HUDEP-2 (cell line): ENCODE measurements around the gene TNFRSF21.
"Not testable (repeated sequence)": the region's sequence is repeated elsewhere in the genome, so short reads cannot be mapped to it uniquely, and the experiment has no call there.

Experiments used
- DNase-seq, 76 experiments: peaks; one replicate each; lab custom pipeline; 2025; ENCODE audit not compliant: unreplicated experiment in 76 of 76; lab: John Stamatoyannopoulos, UW

TNFRSF21 gene

GRCh38 chr6:47323321-47323720 lies 13.6 kb upstream of the TNFRSF21 start:
- no peak for DNase-seq

GRCh38 chr6:47321577-47321976 lies 11.9 kb upstream of the TNFRSF21 start:
- DNase-seq = peak in 1 of 76 experiments; percentile 21

GRCh38 chr6:47319867-47320266 lies 10.2 kb upstream of the TNFRSF21 start:
- DNase-seq = no peak

GRCh38 chr6:47319382-47319781 lies 9.7 kb upstream of the TNFRSF21 start:
- DNase-seq = no peak

DNA sequence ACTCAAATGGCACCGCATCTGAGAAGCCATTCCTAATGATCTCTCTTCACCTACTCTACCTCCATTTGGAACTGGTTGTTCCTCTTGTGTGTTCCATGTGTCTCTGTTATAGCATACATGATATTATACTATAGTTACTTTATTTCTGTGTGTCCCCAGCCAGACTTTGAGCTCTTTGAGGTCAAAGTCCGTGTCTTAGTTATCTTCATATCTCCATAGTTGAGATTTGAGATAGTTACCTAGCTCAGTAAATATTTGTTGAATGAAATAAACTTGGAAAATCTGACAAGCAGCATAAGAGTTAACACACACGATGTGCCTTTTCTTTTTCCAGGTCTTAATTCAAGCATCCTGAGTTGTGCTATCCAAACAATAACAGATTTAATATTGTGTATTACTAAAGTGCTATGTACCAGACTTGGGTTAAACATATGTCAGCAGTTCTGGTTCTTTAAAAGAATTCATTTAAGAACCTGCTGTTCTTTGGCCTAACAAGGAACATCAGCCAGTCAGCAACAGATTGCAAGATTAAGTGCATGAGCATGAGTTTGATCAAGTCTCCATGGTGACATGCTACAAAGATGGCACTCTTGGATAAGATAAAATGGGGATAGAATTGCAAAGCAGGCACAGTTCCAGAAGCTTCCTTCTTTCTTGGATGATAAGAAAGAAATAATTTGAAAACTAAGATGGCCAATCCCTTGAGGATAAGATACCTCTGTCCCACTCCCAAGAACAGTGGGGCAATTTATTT lies 8.7 kb upstream of the TNFRSF21 start:
- no peak for DNase-seq

DNA sequence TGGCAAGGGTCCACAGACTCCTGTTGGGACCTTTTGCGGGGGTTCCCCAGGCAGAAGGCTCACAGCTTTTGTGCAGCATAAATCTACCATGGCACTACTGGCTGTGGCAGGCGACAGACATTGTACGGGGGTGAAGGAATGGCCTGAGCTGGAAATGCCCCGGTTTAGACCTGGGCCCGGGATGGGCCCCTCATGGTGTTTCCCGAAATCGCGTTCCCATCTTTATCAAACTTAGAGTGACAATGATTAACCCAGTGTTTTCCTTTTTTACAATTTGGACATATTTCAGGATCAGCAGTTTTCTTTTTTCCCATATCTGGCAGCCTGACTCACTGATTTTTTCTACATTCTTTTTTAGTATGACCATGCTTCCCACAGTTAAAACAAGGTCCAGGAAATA lies 5.5 kb upstream of the TNFRSF21 start:
- DNase-seq = not testable (repeated sequence)

DNA sequence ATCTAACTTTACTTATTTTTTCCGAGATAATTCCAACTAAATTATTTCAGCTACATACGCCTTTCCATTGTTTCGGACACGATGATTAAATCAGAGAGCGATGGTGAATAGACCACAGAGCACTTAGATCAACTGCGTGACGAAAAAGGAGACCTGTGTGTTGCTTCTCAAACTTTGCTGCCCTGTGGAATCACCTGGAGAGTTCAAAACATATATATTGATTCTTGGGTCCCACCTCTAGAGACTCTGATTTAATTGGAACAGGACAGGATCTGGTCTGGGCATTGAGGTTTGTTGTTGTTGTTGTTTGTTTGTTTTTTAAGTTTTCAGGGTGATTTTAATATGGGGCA lies 401 bp upstream of the TNFRSF21 start:
- DNase-seq = no peak

DNA sequence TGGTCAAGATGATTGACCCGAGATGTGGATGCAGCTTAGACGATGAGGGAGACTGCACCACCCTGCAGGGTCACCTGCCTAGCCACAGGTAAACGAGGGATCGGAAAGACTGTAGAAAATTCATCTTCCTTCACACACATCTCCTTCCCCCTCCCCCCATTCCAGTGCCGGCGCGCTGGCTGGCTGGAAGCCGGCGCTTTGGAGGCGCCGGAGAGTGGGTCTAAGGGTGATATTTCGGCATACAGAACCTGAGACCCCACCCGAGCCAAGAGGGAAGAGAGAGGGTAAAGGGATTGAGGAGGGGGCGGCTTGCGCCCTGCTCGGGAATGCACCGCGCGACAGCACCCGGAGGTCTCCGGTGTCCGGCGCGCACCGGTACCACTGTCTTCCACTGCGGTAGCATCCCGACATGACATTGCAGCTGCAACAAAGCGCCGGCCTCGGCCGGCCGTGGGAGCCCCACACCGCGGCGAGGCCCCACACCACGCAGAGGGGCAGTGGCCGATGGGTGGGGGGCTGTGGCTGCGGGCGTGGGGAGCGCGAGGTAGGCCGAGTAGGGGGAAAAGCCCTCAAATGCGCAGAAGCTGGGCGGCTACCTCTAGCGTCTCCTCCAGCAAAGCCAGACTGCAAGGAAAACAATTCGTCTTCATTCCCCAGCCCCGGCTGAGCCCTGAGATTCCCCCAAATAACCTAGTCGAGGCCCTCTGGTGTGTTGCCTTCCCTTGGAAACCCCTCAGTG lies 984 bp downstream of the TNFRSF21 start:
- DNase-seq = peak in 5 of 76 experiments; percentile 11 to 45 (median 27)

- no peak for DNase-seq
These were observed 1.5 kb downstream of the TNFRSF21 start for GRCh38 chr6:47308198-47308517.

DNA sequence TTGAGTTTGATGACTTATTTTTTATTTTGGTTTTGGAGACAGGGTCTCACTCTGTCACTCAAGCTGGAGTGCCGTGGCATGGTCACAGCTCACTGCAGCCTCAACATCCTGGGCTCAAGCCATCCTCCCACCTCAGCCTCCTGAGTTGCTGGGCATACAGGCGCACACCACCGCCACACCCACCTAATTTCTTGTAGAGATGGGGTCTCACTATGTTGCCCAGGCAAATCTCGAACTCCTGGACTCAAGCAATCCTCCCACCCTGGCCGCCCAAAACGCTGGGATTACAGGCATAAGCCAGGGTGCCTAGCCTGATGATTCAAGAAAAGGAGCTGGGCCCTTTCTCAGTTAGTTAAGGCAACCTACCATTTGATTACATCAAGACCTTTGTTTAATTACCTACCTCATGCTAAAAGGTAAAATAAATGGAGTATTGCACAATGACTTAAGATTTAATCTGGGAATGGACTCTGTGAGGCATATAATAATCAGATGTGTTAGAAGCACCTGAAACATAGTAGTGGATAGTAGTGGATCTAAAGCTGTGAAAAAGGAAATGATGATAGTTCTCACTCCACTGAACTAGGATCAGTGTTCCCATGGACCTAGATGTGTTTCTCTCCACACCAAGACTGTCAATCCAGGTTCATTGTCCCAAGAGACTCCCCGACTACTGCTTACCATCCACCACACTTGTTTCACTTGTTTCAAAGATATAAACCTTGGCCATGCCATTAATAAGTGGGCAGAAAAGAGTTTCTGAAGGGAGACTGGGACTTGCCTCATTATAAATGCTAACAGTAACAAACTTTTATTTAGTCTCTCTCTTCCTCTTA lies 2.1 kb downstream of the TNFRSF21 start:
- no peak for DNase-seq

- no peak for DNase-seq
These were observed 2.8 kb downstream of the TNFRSF21 start for GRCh38 chr6:47306887-47307286.

- no peak for DNase-seq
These were observed 5.8 kb downstream of the TNFRSF21 start for GRCh38 chr6:47303861-47304260.

GRCh38 chr6:47303342-47303741 lies 6.4 kb downstream of the TNFRSF21 start:
- no peak for DNase-seq

GRCh38 chr6:47302043-47302442 lies 7.7 kb downstream of the TNFRSF21 start:
- DNase-seq = no peak

DNA sequence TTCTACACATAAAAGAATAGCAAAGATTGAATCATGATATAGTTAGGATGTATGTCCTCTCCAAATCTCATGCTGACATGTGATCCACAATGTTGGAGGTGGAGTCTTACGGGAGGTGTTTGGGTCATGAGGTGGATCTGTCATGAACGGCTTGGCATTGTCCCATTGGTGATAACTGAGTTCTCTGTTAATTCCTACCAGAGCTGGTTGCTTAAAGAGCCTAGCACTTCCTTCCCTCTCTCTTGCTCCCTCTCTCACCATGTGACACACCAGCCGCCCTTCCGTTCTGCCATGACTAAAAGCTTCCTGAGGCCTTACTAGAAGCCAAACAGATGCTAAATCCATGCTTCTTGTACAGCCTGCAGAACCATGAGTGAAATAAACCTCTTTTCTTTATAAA lies 8.3 kb downstream of the TNFRSF21 start:
- no peak for DNase-seq

- DNase-seq = no peak
These were observed 9.3 kb downstream of the TNFRSF21 start for GRCh38 chr6:47300417-47300816.

- DNase-seq = no peak
These were observed 9.7 kb downstream of the TNFRSF21 start for GRCh38 chr6:47299965-47300364.

GRCh38 chr6:47298475-47298874 lies 11.2 kb downstream of the TNFRSF21 start:
- DNase-seq = no peak

DNA sequence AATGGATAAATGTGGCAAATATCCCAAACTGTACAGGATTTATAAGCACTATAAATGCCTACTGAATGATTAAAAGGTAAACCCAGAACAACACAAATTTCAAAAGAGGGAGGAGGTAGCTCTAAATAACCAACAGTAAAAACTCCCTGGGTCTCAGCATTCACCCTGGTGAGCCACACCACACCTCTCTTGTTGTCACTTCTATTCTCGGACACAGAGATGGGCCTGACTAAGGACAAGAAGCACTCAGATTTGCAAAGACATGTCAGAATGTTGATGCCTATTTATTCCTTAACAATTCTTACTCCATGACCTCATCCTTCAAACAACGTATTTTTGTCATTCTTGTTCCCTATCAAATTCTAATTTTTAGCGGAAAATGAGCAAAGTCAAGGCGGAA lies 14.7 kb downstream of the TNFRSF21 start:
- no peak for DNase-seq

DNA sequence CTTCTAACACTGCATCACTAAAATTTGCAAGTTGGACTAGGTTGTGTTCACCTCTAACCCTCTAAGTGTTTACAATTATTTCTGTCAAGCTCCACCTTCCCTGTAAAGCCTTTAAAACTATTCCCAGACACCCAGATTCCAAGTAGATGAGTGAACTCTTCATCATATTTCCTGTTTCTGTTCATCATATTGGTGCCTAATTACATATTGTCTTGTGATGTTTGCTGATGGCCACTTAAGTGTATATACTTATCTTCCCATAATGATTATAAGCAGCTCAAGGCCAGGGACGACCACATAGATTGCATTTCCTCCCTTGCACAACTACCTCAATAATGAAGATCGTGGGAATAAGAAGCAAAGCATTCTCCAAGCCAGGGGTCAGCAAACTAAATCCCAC lies 16.8 kb downstream of the TNFRSF21 start:
- no peak for DNase-seq

DNA sequence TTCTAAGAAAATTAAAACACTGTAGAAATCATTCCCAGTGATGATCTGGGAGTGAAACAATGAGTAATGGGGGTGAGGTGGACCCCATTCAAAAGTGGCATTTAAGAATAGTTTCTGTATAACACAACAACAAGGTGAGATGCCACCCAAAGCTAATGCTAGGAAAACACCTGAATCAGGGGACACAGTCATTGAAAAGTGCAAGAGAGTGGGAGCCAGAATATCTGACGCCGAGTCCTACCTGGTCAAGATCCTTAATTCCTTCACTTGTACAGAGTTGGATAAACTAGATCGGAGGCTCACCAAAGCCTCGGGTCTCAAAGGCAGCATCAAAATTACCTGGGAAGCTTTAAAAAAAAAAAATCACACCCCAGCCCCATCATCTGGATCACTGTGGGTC lies 17.7 kb downstream of the TNFRSF21 start:
- no peak for DNase-seq
